ENCODE measurements around the gene GMDS.
"Not testable (repeated sequence)": the region's sequence is repeated elsewhere in the genome, so short reads cannot be mapped to it uniquely, and the experiment has no call there.

GMDS gene

DNA sequence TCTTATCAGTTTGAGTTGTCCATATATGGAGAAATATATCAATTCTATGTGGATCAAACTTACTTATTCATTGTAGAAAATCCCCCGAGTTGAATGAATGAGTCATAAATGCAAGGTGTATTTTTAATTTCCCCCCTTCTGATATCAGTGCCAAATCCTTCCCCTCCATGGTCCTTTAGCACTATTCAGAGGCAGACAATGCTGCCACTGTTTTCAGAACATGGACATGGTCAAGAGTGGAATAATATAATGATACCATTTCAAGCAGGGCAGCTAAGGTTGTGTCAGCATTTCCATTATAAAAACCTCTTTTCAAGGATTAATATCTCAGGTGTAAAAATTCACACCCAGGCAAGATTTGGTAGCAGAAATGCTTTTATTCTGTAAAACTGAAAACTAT, 391.6 kb downstream of the GMDS start:
- no peak overlapping the region for H3K27ac ChIP-seq
- no peak for DNase-seq (ENCODE audit: low read depth, low spot score)

GRCh38 chr6:1851681-1852456, 393.5 kb downstream of the GMDS start:
- DNase-seq (ENCODE audit: low read depth, low spot score): no peak

DNA sequence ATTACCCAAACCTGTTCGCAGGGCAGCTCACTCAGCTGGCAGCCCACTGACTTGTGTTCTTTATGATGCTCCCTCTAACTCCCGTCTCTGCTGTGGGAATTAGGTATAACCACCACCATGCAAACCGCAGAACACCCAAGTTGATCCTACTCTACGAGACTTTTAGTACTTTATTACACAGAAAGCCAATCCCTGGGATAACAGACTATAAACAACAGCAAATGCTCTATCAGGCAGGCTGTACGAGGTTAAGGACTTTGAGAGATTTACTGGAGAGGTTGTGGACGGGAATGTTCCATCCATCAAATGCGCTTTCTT, 394.6 kb downstream of the GMDS start:
- no peak overlapping the region for H3K27ac ChIP-seq
- no peak for DNase-seq (ENCODE audit: low read depth, low spot score)

More at GRCh38 chr6:1851681-1852456, 393.5 kb downstream of the GMDS start:
- H3K27ac ChIP-seq: no peak overlapping the region

DNA sequence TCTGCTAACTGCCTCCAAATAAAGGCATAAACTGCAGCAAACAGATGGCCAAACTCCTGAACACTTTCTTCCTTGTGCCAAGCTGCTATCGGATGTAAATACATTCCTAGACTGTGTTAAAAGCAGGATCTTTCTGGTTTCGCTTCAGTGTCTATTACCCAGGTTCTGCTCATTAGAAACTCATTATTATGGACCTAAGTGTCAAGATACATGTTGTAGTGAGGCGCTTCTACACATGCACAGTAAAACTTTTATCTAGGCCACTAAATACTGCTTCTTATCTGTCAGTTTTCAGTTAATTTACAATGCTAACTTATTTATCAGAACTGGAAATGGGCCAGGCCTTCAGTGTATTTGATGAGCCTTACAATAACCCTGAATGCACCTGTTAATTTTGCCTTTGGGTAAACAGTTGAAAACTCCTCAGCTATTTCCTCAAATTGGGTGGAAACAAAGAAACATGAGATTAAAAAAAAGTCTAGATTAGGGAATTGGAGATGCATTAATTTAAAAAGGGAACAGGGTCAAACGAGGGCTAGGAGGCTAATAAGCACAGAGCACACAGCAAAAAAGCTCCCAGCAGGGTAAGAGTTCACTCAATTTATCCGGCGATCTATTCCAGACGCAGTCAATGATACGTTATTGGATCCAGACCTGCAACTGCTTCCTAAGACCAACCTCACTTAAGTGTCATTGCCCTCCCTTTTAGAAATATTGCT, 395.1 kb downstream of the GMDS start:
- DNase-seq (ENCODE audit: low read depth, low spot score): no peak
- no peak overlapping the region for H3K27ac ChIP-seq

- no peak for DNase-seq (ENCODE audit: low read depth, low spot score)
- H3K27ac ChIP-seq: no peak overlapping the region
Observed at GRCh38 chr6:1849691-1850090, 395.7 kb downstream of the GMDS start.

DNA sequence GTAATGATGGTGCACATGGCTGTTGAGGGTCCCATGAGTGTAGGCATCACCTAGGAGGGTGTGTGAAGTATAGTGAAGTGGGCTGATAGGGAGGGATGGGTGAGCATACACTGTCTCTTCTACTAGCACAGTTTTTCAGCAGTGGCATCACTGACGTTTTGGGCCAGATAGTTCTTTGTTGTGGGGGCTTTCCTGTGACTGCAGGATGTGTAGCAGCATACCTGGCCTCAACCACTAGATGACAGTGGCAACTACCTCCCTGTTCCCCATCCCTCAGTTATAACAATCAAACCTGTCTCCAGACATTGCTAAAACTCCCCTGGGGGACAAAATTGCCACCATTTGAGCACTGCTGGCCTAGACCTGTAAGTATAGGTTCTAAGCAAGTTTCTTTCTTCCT, 396.7 kb downstream of the GMDS start:
- H3K27ac ChIP-seq: no peak overlapping the region
- DNase-seq (ENCODE audit: low read depth, low spot score): no peak

- H3K27ac ChIP-seq: no peak overlapping the region
- DNase-seq (ENCODE audit: low read depth, low spot score): no peak
Observed at GRCh38 chr6:1846611-1847010, 398.8 kb downstream of the GMDS start.

DNA sequence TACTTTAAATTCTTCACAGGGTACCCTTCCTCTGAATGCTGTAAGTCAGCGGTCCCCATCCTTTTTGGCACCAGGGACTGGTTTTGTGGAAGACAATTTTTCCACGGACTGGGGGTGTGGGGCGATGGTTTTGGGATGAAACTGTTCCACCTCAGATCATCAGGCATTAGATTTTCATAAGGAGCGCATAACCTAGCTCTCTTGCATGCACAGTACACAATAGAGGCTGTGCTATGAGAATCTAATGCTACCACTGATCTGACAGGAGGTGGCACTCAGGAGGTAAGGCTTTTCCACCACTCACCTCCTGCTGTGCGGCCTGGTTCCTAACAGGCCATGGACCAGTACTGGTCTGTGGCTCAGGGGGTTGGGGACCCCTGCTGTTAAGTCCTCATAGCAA, 399.9 kb downstream of the GMDS start:
- not testable (repeated sequence) for DNase-seq (ENCODE audit: low read depth, low spot score); H3K27ac ChIP-seq

DNA sequence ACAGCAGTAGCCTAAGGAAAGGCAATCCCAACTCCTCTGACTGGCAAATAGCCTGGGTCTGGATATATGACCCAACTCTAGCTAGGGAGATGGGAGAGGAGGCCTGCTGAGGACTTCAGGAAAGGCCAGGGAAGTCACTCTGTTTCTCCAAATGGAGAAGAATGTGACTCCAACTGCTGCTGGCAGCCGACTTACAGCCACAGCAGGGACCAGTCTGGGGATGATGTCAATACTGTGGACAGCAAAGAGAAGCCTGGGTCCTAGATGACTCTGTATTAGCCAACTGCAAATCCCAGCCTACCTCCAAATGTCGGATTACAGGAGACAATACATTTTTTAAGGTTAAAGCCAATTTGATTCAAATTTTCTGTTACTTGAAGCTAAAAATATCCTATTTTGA, 403.1 kb downstream of the GMDS start:
- H3K27ac ChIP-seq: no peak overlapping the region
- DNase-seq (ENCODE audit: low read depth, low spot score): no peak

DNA sequence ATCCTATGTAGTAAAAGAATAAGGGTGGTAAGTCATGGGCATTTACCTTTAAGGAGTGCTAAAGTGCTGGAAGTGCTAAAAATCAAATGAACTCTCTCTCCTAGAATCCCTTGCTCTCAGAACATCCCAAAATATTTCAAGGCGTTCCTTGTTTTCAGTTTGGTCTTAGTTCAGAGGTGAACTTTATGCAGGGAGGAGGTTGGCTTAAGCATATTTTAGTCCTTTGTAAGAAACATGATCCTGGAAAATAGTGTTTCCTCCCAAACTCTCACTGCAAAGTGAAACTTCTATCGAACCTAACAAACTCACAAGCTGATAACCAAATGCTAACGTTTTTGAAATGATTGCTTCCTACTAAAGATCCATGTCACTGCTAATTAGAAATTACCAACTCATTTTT, 404.3 kb downstream of the GMDS start:
- no peak overlapping the region for H3K27ac ChIP-seq
- no peak for DNase-seq (ENCODE audit: low read depth, low spot score)

GRCh38 chr6:1840491-1841121, 404.8 kb downstream of the GMDS start:
- no peak for DNase-seq (ENCODE audit: low read depth, low spot score)
- H3K27ac ChIP-seq: no peak overlapping the region

DNA sequence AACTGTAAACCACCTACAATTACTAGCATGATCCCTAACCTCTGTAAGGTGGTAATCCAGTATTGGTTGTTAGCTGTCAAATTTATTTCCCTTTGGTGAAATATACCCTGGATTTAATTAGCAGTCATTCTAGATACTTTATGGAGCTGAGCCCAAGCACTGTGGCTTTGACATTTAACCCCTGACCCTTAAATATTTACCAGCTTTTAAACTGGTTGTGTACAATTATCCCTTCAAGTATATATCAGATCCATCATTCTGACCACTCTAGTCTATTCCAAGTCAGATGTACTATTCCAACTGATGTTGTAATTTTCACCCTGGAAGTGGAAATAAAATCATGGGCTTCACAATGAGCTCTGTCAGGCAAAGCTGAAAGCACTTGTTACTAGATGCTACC, 406.0 kb downstream of the GMDS start:
- DNase-seq (ENCODE audit: low read depth, low spot score): no peak
- H3K27ac ChIP-seq: no peak overlapping the region

DNA sequence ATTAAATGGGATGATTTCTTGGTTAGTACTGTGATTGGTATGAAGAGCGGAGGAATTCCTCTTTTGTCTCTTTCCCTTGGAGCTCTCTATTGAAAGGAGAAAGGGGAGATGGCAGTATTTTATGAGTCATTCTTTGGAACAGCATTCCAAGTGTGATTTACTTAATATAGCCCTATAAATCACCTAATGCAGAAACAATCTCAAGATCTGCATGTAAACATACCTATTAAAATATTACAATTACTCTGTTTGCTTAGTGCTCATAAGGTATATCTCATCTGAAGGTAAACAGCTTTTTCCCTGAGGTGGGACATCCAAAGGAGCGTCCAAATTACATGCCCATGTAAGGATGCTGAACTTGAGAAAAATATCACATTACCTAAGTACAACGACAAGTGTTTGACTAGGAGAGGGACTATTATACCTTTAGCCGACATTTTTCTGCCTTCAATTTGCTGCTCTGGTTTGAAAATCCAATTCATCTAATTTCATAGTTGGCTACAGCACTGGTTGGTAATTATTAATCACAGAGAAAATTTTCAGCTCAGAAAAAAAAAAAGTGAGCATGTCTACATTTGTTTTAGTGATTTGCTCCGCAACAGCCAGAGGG, 406.7 kb downstream of the GMDS start:
- no peak overlapping the region for H3K27ac ChIP-seq

GRCh38 chr6:1837826-1838225, 407.6 kb downstream of the GMDS start:
- no peak overlapping the region for H3K27ac ChIP-seq
- no peak for DNase-seq (ENCODE audit: low read depth, low spot score)

More for the DNA sequence above, 406.7 kb downstream of the GMDS start:
- no peak for DNase-seq (ENCODE audit: low read depth, low spot score)

GRCh38 chr6:1836690-1837089, 408.7 kb downstream of the GMDS start:
- no peak for DNase-seq (ENCODE audit: low read depth, low spot score)
- H3K27ac ChIP-seq: no peak overlapping the region

DNA sequence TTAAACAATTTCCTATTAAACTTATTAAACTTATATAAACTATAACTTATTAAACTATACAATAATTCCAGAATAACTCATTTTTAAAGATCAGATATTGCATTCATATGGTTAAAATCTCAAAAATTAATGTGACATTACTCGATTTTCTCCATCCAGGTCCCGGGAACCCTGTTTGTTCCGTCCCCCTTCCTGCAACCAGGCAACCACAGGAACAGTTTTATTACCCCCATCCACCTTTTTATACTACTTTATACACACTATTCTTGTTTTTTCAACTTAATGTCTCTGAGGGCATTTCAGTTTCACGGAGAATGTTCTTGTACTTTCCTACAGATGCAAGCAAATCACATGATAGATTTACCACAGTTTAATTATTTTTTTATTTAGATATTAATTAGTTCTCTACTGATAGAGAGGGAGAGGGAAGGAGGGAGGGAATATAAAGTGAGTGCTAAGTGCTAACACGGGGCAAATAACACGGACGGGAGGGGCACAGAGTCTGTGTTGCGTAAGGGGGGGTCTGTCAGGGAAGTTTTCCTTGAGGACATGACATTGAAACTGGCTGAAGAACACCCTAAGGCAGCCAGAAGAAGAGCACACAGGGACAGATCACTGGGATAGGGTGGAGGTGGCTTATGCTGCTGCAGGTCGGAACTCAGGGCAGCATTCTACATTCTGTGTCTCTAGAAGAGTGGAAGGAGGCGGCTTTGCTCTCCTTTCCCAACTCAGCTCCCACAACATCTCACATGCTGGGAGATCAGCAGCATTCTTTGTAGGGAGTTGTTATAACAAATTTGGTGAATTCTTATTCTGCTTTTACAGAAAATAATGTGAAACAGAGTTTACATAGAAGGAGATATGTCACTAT, 410.5 kb downstream of the GMDS start:
- DNase-seq (ENCODE audit: low read depth, low spot score): no peak
- no peak overlapping the region for H3K27ac ChIP-seq

DNA sequence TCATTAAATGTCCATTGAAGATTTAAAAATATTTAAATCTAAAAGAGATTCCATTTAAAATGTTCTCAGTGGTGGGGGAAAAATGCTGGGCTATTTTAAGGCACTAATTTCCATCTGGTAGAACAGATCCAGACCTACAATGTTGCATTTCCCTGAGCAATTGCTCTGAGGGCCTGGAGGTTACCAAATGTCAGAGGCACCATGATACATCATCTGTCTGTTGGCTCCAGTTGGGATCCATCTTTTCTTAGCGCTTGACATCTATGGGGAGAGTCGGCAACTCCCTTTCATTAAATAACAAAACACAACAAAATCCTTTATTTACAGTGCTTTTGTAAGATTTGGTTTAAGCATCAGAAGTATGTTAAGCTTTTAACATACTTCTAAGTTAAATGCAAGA, 411.2 kb downstream of the GMDS start:
- DNase-seq (ENCODE audit: low read depth, low spot score): no peak
- no peak overlapping the region for H3K27ac ChIP-seq

DNA sequence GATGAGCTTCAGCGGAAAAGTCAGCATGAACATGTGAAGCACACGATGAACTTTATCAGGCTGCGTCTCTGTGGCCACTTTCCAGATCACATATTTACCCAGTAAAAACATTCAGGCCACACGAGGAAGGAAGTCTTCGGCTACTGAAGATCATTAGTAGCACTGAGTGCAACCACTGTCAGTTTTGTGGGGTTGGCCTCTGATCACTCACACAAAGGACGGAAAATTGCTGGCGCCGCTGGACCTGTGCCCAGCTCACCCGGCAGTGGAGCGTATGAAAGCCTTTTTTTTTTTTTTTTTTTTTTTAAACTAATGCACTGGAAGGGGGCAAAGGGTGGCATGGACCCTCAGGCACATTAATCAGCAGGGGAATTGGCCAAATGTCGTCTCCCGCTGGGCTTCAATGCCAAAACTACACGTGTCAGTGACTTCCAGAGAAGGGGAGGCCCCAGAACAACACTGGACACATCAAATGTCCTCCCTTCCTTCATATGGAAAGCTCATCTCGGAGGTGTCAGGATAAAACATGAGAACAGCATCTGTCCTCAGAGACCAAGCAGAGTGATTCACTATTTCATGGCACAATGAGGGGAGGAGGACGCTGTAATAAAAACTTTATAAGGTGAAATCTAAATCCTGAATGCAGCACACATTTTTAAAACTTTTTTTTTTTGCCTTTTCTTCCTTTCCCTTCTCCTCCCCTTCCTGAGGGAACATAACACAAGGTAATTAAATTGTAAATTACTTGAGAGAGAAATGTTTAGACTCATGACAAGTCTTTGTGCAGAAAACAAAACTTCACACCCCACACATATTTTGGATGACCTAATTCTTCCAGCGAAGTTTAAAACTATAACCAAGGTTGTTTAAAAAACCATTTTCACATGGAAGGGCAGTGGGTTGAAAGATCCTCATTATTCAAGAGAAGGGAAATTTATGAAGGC, 412.3 kb downstream of the GMDS start:
- H3K27ac ChIP-seq: no peak overlapping the region
- DNase-seq (ENCODE audit: low read depth, low spot score): no peak

GRCh38 chr6:1832358-1832757, 413.0 kb downstream of the GMDS start:
- H3K27ac ChIP-seq: no peak overlapping the region
- DNase-seq (ENCODE audit: low read depth, low spot score): no peak
